IMR-90 (cell line): ENCODE measurements around the gene SLC7A4.

Source experiments
- CTCF ChIP-seq: conservative IDR thresholded peaks from 2 replicates; pipeline ENCODE4 v1.5.1; 2012; ENCODE audit warnings: mild to moderate bottlenecking, low read depth, low read length, improper control_type of control experiment
- POLR2A ChIP-seq: IDR thresholded peaks from 2 replicates; pipeline ENCODE4 v1.6.1; 2012; ENCODE audit warnings: mild to moderate bottlenecking, low read depth, low read length
- USF2 ChIP-seq: fragments of 150-350 bp; IDR thresholded peaks from 2 replicates; pipeline ENCODE4 v1.6.1; 2017; ENCODE audit warnings: mild to moderate bottlenecking, antibody characterized with exemption, low read length, low read depth

- TF ChIP-seq CTCF (no peak), POLR2A (no peak), USF2 (no peak)
Observed at GRCh38 chr22:21033895-21034294, 1.5 kb upstream of the SLC7A4 start.
